GM19455 (cell line): ENCODE results near the gene PRMT7.

Source experiments
- ATAC-seq: cut with Tn5 transposase; IDR thresholded peaks from one replicate; pipeline ENCODE4 v1.9.1; 2021; ENCODE audit not compliant: unreplicated experiment

PRMT7 gene

DNA sequence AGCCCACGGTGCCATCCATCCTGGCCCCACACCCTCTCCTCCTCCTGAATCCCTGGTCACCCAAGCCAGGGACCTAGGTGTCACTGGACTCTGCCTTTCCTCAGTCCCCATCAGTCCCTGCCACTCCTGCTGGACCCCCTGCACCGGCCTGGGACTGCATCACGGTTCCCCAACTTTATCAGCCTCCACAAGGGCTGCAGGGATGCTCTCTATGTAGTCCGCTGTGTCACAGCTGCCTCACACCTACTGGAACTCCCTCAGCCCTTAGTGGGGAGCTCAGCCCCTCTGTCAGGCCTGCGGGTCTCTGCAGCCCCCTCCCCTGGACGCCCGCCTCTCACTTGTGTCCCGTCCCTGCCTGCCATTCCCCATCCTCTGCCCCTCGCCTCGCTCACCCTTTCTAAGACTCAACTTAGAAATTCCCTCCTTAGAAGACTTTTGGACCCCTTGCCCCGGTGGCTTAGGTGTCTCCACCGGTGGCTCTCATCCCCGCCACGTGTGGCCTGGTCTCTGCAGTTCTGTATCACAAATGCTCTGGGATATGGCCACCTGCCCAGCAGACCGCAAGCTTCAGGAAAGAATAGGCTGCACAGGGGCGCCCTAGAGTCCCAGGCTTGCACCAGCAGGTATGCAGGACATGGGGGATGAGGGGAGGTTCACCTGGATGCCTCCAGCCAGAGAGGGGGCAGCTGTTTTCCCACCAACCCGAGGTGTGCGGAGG, 62.9 kb downstream of the PRMT7 start:
- ATAC-seq = no peak

DNA sequence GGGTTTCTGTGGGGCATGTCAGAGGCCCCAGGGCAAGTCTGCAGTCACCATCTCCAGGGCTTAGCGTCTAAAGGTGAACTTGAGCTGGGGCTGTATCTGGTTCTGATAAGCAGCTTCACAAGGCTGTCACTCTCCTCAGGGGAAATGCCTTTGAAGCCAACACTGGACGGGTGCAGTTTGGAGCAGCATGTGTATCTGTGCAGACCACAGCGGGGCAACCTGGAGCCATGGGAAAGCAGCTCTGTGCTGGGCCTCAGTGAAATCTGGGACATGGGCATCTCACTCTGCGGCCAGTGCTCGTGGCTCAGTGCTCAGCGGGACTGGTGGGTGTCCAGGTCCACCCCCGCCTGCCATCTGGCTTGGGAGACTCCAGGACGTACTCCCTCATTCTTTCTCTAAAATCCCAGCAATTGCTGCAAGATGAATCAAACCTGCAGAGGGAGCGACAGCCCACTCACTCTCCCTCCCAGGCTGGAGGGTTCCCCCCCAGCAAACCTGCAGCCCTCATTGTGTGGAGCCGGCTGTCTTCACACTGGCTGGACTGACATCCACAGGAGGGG, 63.5 kb downstream of the PRMT7 start:
- ATAC-seq = no peak

DNA sequence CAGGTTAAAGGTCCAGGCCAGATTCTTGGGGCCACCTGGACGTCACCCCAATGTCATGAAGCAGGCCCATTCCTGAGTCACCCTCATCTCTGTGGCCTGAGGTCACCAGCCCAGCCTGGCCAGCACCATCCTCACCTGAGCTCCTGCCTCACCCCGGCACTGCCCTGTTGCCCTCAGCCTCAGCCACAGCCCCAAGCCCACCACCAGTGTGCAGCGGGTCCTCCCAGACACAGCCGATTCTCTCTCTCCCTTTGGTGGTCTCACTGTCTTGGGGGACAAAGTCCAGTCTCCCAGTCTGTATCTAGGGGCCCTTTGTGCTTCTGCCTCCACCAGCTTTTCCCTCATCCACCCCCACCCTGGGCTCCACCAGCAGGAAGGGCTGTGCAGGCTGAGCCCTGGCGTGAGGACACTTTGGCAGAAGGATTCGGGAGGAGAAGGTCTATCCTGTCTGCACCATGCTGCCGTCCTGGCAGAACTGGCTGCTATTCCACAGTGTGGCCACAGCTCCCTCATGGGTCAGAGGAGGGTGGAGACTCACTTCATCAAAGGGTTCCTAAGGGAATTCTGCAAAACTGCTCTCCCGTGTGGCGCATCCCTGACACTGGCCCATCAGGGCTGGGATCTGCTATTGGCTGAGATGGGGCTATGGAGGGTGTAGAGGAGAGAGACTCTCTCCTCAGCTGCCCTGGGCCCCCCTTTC, 64.3 kb downstream of the PRMT7 start:
- ATAC-seq = no peak

DNA sequence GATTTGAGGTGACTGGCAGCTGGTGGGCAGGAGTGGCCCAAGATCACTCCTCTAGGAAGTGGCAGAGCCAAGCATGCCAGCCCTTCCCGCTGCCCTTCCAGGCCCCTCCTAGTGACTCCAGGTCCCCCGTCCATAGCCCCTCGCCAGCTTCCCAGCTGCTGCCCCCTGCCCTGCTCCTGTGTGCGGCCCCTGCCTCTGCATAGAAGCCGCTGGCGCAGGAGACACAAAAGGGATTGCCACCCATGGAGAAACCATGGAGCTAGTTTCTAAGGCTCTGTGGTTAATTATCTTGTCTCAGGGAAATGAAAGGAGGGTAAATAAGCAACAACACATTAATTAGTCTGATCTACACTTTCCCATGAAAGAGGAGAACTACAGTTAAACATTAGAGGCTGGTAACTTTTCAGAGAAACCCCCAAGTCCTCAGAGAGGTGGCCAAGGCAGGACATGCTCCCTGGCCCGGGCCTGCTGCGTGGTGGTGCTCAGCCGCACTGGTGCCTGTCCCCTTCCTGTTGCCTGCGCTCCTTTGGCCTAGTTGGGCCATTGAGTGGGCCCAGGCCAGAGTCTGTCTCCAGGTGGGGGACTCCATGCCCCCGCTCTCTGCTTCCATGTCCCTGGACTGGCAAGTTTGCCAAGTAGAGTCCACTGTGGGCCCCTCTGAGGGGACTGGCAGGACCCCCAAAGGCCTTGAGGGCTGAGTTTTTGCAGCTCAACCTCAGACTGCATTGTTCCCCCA, 65.2 kb downstream of the PRMT7 start:
- no peak for ATAC-seq

DNA sequence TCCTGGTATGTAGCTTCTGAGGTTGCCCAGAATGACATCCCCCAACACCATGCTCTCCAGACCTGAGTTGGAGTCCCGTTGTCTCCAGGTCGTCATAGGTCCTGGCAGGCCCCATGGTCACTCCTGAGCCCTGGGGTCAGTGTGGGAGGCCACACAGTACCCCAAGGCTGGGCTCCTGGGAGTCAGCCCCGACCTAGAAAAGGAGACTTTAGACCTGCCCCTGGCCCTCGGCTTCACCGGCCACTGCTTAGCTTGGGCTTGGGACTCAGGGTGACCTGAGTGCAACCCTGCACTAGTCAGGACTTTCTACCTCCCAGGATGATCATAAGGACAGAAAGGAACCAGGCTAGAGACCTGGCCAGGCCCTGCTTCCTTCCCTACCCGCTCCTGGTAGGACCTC, 65.8 kb downstream of the PRMT7 start:
- no peak for ATAC-seq

DNA sequence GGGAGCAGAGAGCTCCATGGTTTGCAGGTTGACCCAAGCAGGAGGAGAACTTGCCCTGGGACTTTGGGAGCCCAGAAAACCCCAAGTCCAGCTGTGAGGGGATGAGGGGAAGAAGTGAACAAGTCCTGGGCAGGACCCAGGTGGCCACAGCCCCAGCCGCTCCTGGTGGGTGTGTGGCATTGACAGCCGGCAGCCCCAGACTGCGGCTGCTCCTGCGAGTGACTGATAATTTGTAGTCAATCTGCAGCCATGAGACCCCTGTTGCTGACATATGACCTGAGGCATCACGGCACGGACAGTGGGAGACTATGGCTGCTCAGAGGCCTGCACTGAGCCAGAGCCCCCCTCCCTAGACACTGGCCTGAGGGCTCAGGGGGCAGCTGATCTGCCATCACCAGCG, 66.4 kb downstream of the PRMT7 start:
- ATAC-seq = no peak

DNA sequence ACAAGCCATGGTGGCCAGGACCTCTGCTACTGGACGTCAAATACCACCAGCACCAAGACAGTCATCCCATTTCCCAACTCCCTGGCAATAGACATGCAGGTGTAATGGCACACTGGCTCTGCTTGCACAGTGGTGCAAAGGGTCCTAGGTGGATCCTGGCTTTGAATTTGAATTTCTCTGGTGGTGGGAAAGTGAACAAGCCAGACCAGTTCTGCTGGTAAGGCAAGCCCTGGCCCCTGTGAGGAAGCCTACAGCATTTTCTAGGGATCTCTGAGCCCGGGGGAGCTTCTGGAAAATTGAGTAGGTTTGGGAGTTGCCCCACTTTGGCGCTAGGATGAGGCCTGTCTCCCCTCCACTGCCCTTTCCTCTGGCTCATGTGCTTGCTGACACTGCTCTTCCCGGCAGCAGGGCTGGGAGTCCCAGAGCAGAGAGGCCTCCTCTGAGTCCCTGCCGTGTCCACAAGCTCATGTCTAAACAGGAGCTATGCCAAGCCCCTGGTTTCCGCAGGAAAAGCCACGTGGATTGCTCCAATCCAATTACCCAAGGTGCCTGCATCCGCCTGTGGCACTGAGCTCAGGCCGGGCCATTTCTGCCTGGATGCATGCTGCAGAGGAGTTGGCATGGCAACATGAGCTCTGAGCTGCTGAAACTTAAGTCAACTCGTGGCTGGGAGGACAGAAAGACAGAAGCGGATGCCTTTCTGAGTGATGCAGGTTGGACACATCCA, 67.0 kb downstream of the PRMT7 start:
- no peak for ATAC-seq

DNA sequence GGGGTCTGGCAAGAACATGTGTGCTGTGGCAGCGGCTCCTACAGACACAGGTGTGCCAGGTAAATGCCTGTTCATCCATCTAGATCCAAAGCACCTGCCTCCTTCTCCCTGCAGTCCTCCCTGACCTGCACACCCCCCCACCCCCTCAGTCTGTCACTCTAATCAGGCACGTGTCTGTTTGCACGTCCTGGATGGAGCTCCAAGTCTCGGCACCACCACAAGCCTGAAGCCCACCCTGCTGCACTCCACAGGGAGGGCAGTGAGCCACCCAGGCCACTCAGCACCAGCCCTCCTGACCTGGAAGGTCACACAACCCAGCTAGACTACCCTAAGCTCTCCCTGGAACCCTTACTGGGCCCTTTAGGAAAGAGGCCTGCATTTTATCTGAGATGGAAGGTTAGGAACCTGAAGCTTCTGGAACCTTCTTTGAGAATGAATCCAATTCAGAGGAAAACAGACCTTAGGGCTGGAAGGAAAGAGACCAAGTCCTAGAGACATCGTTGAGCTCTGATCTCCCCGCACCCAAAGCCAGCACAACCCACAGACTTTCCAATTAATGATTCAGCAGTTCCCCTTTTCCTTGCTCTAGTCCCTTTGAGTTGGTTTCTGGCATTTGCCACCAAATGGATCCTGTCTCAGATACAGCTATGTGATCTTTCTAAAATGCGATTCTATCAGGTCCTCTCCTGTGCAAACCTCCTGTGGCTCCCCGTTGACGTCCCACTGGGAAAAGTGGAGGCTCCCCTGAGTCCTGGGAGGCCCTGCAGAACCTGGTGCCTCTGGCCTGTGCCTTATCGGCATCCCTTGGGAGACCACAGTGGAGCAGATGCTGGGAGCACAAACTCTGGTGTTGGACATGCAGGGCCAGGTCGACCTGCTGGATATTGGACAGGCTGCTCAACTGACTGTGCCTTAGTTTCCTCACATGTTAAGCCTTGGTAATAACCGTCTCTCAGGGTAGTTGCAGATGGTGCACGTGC, 67.9 kb downstream of the PRMT7 start:
- no peak for ATAC-seq

DNA sequence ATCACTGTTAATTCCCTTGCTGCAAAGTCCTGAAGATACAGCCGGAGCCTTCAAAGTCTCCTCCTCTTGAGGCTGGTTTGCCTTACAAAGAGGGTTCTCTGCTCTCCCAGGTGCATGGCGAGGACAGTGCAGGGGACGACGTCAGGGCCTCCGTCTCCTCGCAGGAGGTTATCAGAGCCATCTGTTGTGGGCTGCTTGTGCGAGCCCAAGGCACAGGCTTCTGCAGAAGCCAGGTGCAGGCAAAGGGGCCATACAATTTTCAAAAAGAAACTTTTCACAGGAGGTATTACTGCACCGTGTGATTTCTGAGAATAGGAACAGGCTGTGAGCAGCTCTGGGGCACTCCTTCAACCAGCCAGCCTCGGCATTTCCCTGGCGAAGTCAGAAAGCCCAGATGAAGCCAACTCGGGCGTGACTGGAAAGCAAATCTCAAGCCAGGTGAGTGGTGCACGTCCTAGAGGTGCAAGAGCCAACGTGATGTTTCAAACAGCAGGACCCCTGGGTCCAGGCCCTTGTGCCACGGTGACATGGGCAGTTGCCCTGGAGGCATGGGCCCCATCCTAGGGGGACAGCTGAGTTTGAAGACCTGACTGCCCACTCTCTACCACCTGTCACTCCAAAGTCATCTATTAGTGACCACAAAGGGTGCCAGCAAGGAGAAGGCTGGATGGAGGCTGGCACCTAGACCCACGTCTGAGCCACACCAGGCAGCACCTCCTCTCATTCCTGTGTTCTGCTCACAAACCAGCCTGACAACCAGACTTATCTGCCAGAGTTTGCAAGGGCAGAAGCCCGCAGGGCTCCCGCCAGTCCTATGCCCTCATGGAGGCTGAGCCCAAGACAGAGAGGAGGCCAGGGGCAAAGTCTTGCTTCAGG, 68.9 kb downstream of the PRMT7 start:
- ATAC-seq = no peak

DNA sequence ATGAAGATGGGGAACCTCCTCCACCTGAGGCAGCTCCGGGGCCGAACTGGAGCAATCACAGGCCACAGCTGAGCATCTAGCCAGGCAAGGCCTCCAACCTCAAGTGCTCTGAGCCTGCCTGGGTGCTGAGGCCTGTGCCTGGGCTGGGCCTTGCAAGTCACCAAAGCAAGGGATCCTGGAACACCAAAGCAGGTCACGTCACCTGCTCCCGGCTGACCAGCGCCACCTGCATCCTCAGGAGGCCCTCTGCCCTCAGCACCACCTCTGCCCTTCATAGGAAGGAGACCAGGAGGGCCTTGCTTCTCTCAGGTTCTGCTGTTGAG, 69.5 kb downstream of the PRMT7 start:
- no peak for ATAC-seq

DNA sequence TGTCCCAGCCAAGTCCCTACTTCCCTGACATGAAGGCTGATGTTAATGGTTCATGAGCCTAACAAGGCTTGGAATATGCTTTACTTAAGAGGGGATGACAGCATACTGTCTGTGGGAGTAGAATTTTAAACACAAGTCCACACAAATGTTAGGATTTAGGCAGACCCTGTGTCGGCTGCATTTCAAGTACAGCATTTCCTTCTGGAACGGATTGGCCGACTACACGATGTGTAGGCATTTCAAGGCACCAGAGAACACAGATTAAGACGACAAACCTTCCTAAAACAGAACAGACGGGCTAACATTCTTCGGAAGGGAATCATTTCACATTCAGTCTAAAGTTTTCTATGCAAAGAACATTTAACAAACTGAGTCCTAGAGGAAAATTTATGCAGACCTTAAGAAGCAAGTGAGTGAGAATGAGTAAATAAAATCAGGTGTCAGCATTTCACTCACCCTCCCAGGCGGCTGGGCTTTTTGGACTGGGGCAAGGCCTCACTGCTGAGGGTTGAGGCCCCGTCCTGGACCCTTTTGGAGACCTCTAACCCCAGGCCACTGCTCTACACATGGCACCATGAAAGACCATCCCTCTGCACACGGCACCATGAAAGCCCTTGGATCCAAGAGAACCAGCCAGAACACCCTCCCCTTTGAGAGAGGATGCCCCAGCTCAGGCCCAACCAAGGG, 70.0 kb downstream of the PRMT7 start:
- ATAC-seq = no peak

DNA sequence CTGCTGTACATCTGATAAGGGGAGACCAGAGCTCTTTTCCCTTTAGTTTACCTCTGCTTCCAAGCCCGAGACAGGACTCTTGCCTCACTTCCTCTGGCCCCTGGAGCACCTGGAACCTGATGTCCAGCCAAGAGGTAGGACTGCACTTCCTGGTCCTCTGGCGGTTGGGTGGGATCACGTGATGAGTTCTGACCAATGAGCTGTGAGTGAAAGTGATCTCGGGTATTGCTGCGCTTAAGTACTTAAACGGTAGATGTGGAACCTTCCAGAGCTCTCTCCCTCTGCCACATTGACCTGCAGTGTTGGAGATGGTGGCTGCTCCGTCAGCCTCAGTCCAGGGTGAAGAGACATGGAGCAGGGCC, 70.5 kb downstream of the PRMT7 start:
- no peak for ATAC-seq

DNA sequence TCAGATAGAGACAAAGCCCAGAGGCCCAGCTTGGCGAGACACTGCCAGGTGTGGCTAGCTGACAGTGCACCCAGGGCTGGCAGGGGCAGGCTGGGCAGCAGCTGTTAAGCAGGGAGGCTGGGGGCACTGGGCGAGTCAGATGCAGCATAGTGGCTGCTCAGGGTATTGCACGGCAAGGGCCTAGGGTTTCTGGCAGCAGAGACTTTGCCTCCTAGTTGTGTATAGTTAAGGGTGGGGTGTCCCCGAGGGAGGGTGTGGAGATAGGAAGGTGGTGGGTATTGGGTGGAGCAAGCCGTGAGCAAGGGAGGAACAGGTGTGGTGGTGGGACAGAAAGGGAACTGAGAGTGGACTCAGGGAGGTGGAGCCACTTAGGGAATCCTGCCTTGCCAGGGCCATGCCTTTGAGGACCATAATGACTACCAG, 71.5 kb downstream of the PRMT7 start:
- ATAC-seq = no peak

DNA sequence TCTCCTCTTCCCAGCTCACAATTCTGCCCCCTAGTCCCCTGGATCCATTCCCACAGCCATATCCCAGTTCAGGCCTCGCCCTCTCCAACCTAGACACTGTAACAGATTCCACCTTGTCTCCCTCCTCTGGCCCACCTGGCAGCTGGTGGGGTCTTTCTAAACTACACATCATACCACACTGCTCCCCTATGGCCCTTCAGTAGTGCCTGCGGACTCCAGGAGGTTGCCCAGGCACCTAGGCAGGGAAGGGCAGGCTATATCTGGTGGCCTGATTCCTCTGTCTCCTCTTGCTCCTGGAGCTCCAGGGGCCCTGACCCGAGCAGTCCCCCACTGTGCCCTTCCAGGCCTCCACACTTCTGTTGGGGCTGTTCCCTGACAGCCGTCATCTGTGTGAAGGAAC, 73.0 kb downstream of the PRMT7 start:
- ATAC-seq = no peak

DNA sequence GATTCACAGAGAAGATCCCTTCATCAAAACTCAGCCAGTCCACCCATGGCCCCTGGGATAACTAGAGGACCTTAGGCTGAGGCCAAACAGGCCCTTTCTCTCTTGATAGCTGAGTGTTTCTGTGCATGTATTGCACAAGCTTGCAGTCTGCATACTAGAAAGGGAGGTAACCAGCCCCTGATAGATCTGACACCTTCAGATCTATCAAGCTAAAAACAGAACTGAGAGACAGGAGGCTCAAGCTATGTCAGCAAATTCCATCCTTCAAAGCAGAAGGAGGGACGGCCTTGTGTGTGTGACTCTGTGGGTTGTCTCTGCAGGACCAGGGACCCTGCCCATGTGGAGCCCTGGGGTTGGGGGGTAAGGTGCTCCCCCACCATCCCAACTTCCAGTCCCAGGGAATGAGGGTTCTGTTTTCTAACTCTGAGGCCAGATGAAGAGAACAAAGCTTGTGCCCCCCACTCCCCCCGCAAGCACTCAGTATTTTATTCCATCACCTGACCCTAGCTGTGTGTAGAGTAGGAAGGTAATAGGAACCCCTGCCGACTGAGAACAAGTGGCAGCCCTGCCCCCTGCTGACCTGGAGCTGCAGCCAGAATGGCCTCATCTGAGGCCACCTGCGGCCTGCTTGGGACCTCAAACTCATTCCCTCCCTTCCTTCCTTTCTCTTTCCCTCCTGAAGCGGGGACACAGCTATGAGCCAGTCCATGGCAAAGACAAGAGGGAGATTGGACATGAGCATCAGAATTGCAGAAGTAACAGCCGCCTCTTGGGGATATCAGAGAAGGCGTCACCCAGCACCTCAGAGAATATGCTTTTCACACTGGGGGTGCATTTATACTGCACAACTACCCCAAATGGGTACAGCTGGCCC, 73.7 kb downstream of the PRMT7 start:
- no peak for ATAC-seq

DNA sequence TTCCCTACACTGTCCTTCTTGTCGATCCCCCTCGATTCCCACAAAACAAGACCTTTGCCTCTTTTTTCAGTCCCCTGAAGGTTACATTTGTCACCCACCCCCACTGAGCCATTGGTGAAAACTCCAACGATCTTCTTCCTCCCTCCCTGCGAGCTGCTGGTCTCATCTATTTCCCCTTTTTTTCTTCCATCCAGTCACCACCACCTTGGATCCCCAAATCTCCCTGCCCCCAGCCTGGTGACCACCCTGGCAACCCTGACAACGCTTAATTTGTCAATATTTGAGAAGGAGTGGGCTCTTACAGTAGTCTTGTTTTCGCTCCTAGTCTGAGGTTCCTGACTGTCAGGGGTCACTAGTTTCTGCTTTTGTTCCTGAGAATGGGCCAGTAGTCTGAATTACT, 74.6 kb downstream of the PRMT7 start:
- ATAC-seq = no peak

DNA sequence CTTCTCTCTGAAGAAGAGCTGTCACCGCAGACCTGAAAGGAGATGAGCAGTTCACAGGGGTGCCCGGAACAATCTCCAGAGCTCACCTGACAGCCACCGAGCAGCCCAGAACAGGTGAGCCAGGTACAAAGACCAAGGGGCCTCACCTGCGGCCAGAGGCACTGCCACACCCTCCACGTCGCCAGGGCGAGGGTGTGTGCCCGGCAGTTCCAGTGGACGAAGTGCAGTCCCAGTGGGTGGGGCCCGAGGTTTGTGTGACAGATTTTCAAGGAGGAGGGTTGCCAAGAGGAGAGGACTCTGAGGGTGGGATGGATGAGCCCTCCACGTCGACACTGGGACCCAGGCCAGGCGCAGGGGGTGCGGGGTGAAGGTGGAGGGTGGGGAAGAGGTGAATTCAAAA, 75.8 kb downstream of the PRMT7 start:
- no peak for ATAC-seq

DNA sequence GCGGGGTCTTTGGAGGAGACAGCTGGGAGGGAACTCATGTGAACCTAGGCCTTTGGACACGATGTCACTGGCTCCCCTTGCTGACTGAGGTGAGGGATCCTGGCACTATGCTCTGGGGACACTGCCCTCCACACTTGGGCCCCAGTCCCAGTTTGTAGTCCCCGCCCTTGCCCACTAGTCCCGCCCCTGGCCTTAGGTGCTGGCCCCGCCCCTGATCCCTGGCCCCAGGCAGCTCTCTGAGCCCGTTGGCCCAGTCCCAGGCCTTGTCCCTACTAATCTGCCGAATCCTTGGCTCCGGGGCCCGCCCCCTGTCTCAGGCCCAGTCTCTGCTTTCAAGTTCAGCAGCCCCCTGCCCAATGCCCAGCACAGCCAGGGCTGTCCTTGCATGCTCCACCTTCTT, 76.5 kb downstream of the PRMT7 start:
- no peak for ATAC-seq
